ENCODE data around the gene ZNF470. TPM values are rescaled to one million over a fixed set of nuclear protein-coding genes. Genes with fewer than 3 reads are reported as not detected.

Gene ZNF470
- total RNA-seq, 1 donor from 2014 or later: 6.7 TPM

DNA sequence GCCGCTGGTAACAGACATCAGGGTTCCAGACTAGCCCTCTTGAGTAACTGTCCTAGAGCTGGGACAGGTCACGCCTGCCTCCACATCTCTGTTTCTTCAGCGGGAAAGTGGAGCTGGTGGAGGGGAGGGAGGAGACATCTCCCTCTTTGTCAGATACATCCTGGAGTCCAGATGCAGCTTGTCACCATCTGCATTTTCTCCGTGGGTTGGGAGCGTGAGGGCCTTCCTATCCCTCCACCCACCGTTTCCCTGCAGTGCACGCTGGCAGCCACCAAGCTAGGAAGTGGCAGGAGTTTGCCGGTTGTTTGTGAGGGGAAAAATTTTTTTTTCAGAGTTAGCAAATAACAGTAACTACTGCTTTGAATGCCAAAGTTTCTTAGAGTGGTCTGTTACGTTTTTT is 55.7 kb downstream of the ZNF470 start:
- Mint-ChIP-seq H3K9me3 (peaks cover 78% of the 10 kb centered on the region), H3K4me1 (no peaks in the 10 kb centered on the region), H3K27ac (no peak overlapping the region), H3K36me3 (peaks cover 65% of the 10 kb centered on the region), H3K4me3 (no peak overlapping the region), H3K27me3 (ENCODE audit: insufficient read depth, low read depth) (peaks cover 6% of the 10 kb centered on the region)
- peaks cover 8% of the 10 kb centered on the region for H3K36me3 ChIP-seq
- H3F3A ChIP-seq (ENCODE audit: low read depth): no peaks in the 10 kb centered on the region
- H3K4me1 ChIP-seq: no peaks in the 10 kb centered on the region
- H3K79me2 ChIP-seq (ENCODE audit: low read depth): peaks cover 8% of the 10 kb centered on the region
- TF ChIP-seq EZH2 (IDR thresholded peaks at IDR 0.05) (no peak), EZH2phosphoT487 (IDR thresholded peaks at IDR 0.05) (no peak)
- TF ChIP-seq, protein P1, sequence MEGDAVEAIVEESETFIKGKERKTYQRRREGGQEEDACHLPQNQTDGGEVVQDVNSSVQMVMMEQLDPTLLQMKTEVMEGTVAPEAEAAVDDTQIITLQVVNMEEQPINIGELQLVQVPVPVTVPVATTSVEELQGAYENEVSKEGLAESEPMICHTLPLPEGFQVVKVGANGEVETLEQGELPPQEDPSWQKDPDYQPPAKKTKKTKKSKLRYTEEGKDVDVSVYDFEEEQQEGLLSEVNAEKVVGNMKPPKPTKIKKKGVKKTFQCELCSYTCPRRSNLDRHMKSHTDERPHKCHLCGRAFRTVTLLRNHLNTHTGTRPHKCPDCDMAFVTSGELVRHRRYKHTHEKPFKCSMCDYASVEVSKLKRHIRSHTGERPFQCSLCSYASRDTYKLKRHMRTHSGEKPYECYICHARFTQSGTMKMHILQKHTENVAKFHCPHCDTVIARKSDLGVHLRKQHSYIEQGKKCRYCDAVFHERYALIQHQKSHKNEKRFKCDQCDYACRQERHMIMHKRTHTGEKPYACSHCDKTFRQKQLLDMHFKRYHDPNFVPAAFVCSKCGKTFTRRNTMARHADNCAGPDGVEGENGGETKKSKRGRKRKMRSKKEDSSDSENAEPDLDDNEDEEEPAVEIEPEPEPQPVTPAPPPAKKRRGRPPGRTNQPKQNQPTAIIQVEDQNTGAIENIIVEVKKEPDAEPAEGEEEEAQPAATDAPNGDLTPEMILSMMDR (IDR thresholded peaks at IDR 0.05): no peak
- H2AFZ ChIP-seq (replicated peaks): no peak overlapping the region
- no peak overlapping the region for H3K27ac ChIP-seq
- no peak overlapping the region for H3K4me2 ChIP-seq
- no peak overlapping the region for H3K4me3 ChIP-seq
- H3K9me3 ChIP-seq (ENCODE audit: low read depth): no peaks in the 10 kb centered on the region
- H3K27me3 ChIP-seq: no peaks in the 10 kb centered on the region
- DNase-seq (ENCODE audit: low spot score): no peak
- H4K20me1 ChIP-seq (ENCODE audit: low read depth): no peaks in the 10 kb centered on the region
- H3K9ac ChIP-seq: no peak overlapping the region

DNA sequence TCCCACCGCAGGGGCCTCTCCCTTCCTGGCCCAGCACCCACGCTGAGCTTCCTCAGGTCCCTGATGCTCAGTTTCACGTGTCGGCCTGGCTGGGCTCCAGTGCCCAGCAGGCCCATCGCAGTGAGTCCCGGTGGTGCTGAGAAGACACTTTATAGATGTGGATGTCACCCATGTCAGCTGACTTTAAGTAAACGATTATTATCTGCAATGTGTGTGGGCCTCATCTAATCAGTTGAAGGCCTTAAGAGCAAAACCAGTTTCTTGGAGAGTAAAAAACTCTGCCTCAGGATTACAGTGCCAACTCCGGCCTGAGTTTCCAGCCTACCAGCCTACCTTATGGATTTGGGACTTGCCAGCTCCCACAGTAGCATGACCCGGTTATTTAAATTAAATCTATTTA is 58.4 kb downstream of the ZNF470 start:
- no peaks in the 10 kb centered on the region for H3K4me1 ChIP-seq
- H3K4me2 ChIP-seq: no peak overlapping the region
- Mint-ChIP-seq H3K9me3 (peaks cover 79% of the 10 kb centered on the region), H3K27ac (no peak overlapping the region), H3K36me3 (peaks cover 47% of the 10 kb centered on the region), H3K4me1 (no peaks in the 10 kb centered on the region), H3K27me3 (ENCODE audit: insufficient read depth, low read depth) (peaks cover 9% of the 10 kb centered on the region), H3K4me3 (no peak overlapping the region)
- no peak overlapping the region for H3K9ac ChIP-seq
- no peaks in the 10 kb centered on the region for H3K79me2 ChIP-seq (ENCODE audit: low read depth)
- no peaks in the 10 kb centered on the region for H4K20me1 ChIP-seq (ENCODE audit: low read depth)
- H3K27me3 ChIP-seq: no peaks in the 10 kb centered on the region
- peaks cover 8% of the 10 kb centered on the region for H3K36me3 ChIP-seq
- no peak overlapping the region for H3K27ac ChIP-seq
- DNase-seq (ENCODE audit: low spot score): no peak
- no peak overlapping the region for H3K4me3 ChIP-seq
- H3K9me3 ChIP-seq (ENCODE audit: low read depth): no peaks in the 10 kb centered on the region
- H2AFZ ChIP-seq (replicated peaks): no peak overlapping the region
- H3F3A ChIP-seq (ENCODE audit: low read depth): no peaks in the 10 kb centered on the region
- TF ChIP-seq, protein P1 (IDR thresholded peaks at IDR 0.05): no peak
- TF ChIP-seq EZH2 (IDR thresholded peaks at IDR 0.05) (no peak), EZH2phosphoT487 (IDR thresholded peaks at IDR 0.05) (no peak)

DNA sequence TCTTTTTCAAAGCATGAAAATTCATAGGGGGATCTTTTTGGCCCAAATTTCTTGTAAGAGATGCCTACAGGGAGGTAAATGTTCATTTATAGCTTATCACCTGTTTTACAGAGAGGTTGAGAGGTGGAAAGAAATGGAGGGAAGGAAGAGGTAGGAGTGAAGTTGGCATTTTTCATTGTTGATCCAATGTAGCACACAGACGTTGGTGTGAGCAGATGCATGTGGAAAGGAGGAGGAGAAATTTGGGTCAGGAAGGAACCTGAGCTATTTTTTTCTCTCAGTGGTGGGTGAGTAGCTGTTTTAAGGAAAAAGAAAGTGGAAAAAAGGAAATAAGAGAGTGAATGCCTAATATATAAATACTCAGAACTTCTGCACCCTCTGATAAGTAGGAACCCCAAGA is 65.8 kb downstream of the ZNF470 start:
- Mint-ChIP-seq H3K4me3 (no peak overlapping the region), H3K4me1 (no peaks in the 10 kb centered on the region), H3K9me3 (peaks cover 76% of the 10 kb centered on the region), H3K27me3 (ENCODE audit: insufficient read depth, low read depth) (peaks cover 3% of the 10 kb centered on the region), H3K27ac (no peak overlapping the region), H3K36me3 (peaks cover 7% of the 10 kb centered on the region)
- no peaks in the 10 kb centered on the region for H3K79me2 ChIP-seq (ENCODE audit: low read depth)
- H4K20me1 ChIP-seq (ENCODE audit: low read depth): no peaks in the 10 kb centered on the region
- H3K9me3 ChIP-seq (ENCODE audit: low read depth): peaks cover 8% of the 10 kb centered on the region
- H3K27ac ChIP-seq: no peak overlapping the region
- H3K4me1 ChIP-seq: no peaks in the 10 kb centered on the region
- no peak overlapping the region for H3K4me3 ChIP-seq
- H3K9ac ChIP-seq: no peak overlapping the region
- H3K27me3 ChIP-seq: no peaks in the 10 kb centered on the region
- TF ChIP-seq, protein P1 (IDR thresholded peaks at IDR 0.05): no peak
- TF ChIP-seq EZH2phosphoT487 (IDR thresholded peaks at IDR 0.05): no peak
- no peak for TF ChIP-seq EZH2 (IDR thresholded peaks at IDR 0.05)
- H3K4me2 ChIP-seq: no peak overlapping the region
- no peak overlapping the region for H2AFZ ChIP-seq (replicated peaks)
- no peak for DNase-seq (ENCODE audit: low spot score)
- no peaks in the 10 kb centered on the region for H3F3A ChIP-seq (ENCODE audit: low read depth)
- H3K36me3 ChIP-seq: no peaks in the 10 kb centered on the region

All from neural progenitor cell (in vitro differentiated cells).